Calu3 (cell line): ENCODE data around the gene RFTN2. TPM values are rescaled to one million over a fixed set of nuclear protein-coding genes. Genes with fewer than 3 reads are reported as not detected.

Source experiments
- BruUV-seq: library from RNA; stranded (reverse); fragments of 400-500 nt; replicated peaks from 2 replicates; lab custom pipeline; 2021; lab: Mats Ljungman, UMichigan
- CTCF ChIA-PET: fragments of 300-600 bp; sonication (Branson Sonifier 250); formaldehyde crosslinking; loops from one replicate; lab custom pipeline; 2022; ENCODE audit warnings: antibody characterized with exemption; lab: Charles Lee
- DNase-seq: peaks from one replicate; pipeline ENCODE4 v3.0.0; 2022
- H3K27ac Mint-ChIP-seq: one replicate; pipeline ENCODE4 v1.8.0; 2022; ENCODE audit warnings: mixed read lengths; ENCODE audit not compliant: unreplicated experiment
- H3K27me3 Mint-ChIP-seq: one replicate; pipeline ENCODE4 v1.8.0; 2022; ENCODE audit warnings: mixed read lengths; ENCODE audit not compliant: unreplicated experiment
- H3K36me3 Mint-ChIP-seq: one replicate; pipeline ENCODE4 v1.8.0; 2022; ENCODE audit warnings: mild to moderate bottlenecking, moderate library complexity, mixed read lengths; ENCODE audit not compliant: insufficient read depth, unreplicated experiment
- H3K4me1 Mint-ChIP-seq: one replicate; pipeline ENCODE4 v1.8.0; 2022; ENCODE audit warnings: mild to moderate bottlenecking, low read depth, mixed read lengths; ENCODE audit not compliant: unreplicated experiment
- H3K4me3 Mint-ChIP-seq: one replicate; pipeline ENCODE4 v1.8.0; 2022; ENCODE audit warnings: mild to moderate bottlenecking, low read depth, moderate library complexity, mixed read lengths; ENCODE audit not compliant: unreplicated experiment
- H3K9me3 Mint-ChIP-seq: one replicate; pipeline ENCODE4 v1.8.0; 2022; ENCODE audit warnings: low read depth, mixed read lengths; ENCODE audit not compliant: unreplicated experiment
- CTCF ChIP-seq: fragments of 200-600 bp; IDR thresholded peaks from one replicate; pipeline ENCODE4 v1.8.0; 2022; ENCODE audit warnings: antibody characterized with exemption; ENCODE audit not compliant: unreplicated experiment
- intact Hi-C: fragments of 100-400 bp; cut with micrococcal nuclease; formaldehyde crosslinking; loops from one replicate; pipeline ENCODE4 v1.10.0; 2022; ENCODE audit not compliant: unreplicated experiment
- total RNA-seq: library from RNA; stranded (reverse); gene quantifications from 2 replicates; pipeline ENCODE4 v1.2.3, GENCODE V29; 2022

The RFTN2 gene
- total RNA-seq, 1 experiment from 2014 or later, result 0.05 TPM

- no peaks in the 10 kb centered on the region for H3K4me1 Mint-ChIP-seq
These were observed 132.2 kb downstream of the RFTN2 start for GRCh38 chr2:197543206-197543605.

GRCh38 chr2:197539734-197540133 lies 135.7 kb downstream of the RFTN2 start:
- Mint-ChIP-seq H3K36me3 (peaks cover 31% of the 10 kb centered on the region), H3K27ac (no peak overlapping the region), H3K4me1 (no peaks in the 10 kb centered on the region), H3K27me3 (no peaks in the 10 kb centered on the region), H3K9me3 (no peaks in the 10 kb centered on the region), H3K4me3 (no peak overlapping the region)
- DNase-seq, result no peak
- intact Hi-C loops, result no loop called here
- CTCF ChIA-PET, result interaction anchor here (0.6 kb wide), 1 partner anchor 147 kb away, joined by 3 read pairs; no protein-coding TSS in a partner anchor
- BruUV-seq, result no TSS peak
- no peak for TF ChIP-seq CTCF

More at GRCh38 chr2:197543206-197543605, 132.2 kb downstream of the RFTN2 start:
- TF ChIP-seq CTCF, result no peak
- no peak overlapping the region for H3K4me3 Mint-ChIP-seq
- no peaks in the 10 kb centered on the region for H3K27me3 Mint-ChIP-seq
- no peaks in the 10 kb centered on the region for H3K9me3 Mint-ChIP-seq
- no TSS peak for BruUV-seq
- DNase-seq, result no peak
- CTCF ChIA-PET, result no interaction called here
- peaks cover 7% of the 10 kb centered on the region for H3K36me3 Mint-ChIP-seq
- H3K27ac Mint-ChIP-seq, result no peak overlapping the region
- intact Hi-C loops, result no loop called here

GRCh38 chr2:197538412-197538811 lies 137.0 kb downstream of the RFTN2 start:
- H3K4me1 Mint-ChIP-seq, result no peaks in the 10 kb centered on the region
- no peaks in the 10 kb centered on the region for H3K9me3 Mint-ChIP-seq
- H3K36me3 Mint-ChIP-seq, result peaks cover 27% of the 10 kb centered on the region
- no peak for DNase-seq
- no peaks in the 10 kb centered on the region for H3K27me3 Mint-ChIP-seq
- no peak overlapping the region for H3K4me3 Mint-ChIP-seq
- TF ChIP-seq CTCF, result no peak
- no TSS peak for BruUV-seq
- intact Hi-C loops, result no loop called here
- CTCF ChIA-PET, result no interaction called here
- H3K27ac Mint-ChIP-seq, result no peak overlapping the region

Other genes with a start within 250 kb of the RFTN2 start
- 234 and 249 TPM in 2 replicates for gene SF3B1, start 240.6 kb downstream of the RFTN2 start, total RNA-seq
- gene COQ10B, start 222.0 kb downstream of the RFTN2 start, total RNA-seq, result 28.8 and 32.8 TPM in 2 replicates
- 700 and 757 TPM in 2 replicates for gene HSPD1, start 175.7 kb downstream of the RFTN2 start, total RNA-seq
- gene HSPE1, start 175.2 kb downstream of the RFTN2 start, total RNA-seq, result 380 and 454 TPM in 2 replicates
- 28.3 TPM in 2 replicates for gene MOB4, start 159.5 kb downstream of the RFTN2 start, total RNA-seq
- gene MARS2, start 29.8 kb upstream of the RFTN2 start, total RNA-seq, result 16.9 and 17.7 TPM in 2 replicates
- gene BOLL, start 109.7 kb upstream of the RFTN2 start, total RNA-seq, result not detected in 2 replicates
- 0.07 TPM in 1 of 2 replicates, not detected in the other for gene PLCL1, start 129.0 kb upstream of the RFTN2 start, total RNA-seq